HAP-1 (cell line): ENCODE data around the gene RS1.

Experiments
- DNase-seq, 2 experiments: peaks; one replicate each; pipeline ENCODE4 v3.0.0-alpha.2; 2016 to 2020; ENCODE audit warnings: low spot score in 2 of 2
- H3K27me3 ChIP-seq: fragments of 250-450 bp; sonication (Bioruptor Pico); 2 replicates; pipeline ENCODE4 v1.5.1; 2020; ENCODE audit warnings: low read depth, mild to moderate bottlenecking, moderate library complexity
- H3K36me3 ChIP-seq: fragments of 250-450 bp; sonication (Bioruptor Pico); replicated peaks from 2 replicates; pipeline ENCODE4 v1.5.1; 2020; ENCODE audit warnings: mild to moderate bottlenecking
- H3K4me1 ChIP-seq: fragments of 250-450 bp; sonication (Bioruptor Pico); 2 replicates; pipeline ENCODE4 v1.5.1; 2020; ENCODE audit warnings: mild to moderate bottlenecking
- H3K4me3 ChIP-seq: fragments of 250-450 bp; sonication (Bioruptor Pico); 2 replicates; pipeline ENCODE4 v1.5.1; 2020; ENCODE audit warnings: mild to moderate bottlenecking, moderate library complexity
- H3K9me3 ChIP-seq: fragments of 250-450 bp; sonication (Bioruptor Pico); 2 replicates; pipeline ENCODE4 v1.5.1; 2020; ENCODE audit warnings: mild to moderate bottlenecking, moderate library complexity
- in situ Hi-C: fragments of 300-500 bp; cut with MboI; formaldehyde crosslinking; loops from 3 replicates; pipeline ENCODE4 v1.14.3; 2020; ENCODE audit warnings: low sequenced_read_pairs, inconsistent platforms, mixed read lengths

Gene RS1

GRCh38 chrX:18682979-18683387, 11.1 kb upstream of the RS1 start:
- no peak overlapping the region for H3K4me3 ChIP-seq
- DNase-seq = no peak
- no peaks in the 10 kb centered on the region for H3K36me3 ChIP-seq
- no peaks in the 10 kb centered on the region for H3K27me3 ChIP-seq
- H3K9me3 ChIP-seq = no peaks in the 10 kb centered on the region
- in situ Hi-C loops = loop anchor here (25.0 kb wide), 1 partner anchor 654 kb away; the partner anchor contains the start of gene PDHA1
- H3K4me1 ChIP-seq = no peaks in the 10 kb centered on the region

GRCh38 chrX:18681996-18682395, 10.1 kb upstream of the RS1 start:
- H3K4me1 ChIP-seq = no peaks in the 10 kb centered on the region
- no peaks in the 10 kb centered on the region for H3K9me3 ChIP-seq
- H3K36me3 ChIP-seq = no peaks in the 10 kb centered on the region
- in situ Hi-C loops = loop anchor here (25.0 kb wide), 1 partner anchor 655 kb away; the partner anchor contains the start of gene PDHA1
- DNase-seq = no peak
- H3K27me3 ChIP-seq = no peaks in the 10 kb centered on the region
- no peak overlapping the region for H3K4me3 ChIP-seq

DNA sequence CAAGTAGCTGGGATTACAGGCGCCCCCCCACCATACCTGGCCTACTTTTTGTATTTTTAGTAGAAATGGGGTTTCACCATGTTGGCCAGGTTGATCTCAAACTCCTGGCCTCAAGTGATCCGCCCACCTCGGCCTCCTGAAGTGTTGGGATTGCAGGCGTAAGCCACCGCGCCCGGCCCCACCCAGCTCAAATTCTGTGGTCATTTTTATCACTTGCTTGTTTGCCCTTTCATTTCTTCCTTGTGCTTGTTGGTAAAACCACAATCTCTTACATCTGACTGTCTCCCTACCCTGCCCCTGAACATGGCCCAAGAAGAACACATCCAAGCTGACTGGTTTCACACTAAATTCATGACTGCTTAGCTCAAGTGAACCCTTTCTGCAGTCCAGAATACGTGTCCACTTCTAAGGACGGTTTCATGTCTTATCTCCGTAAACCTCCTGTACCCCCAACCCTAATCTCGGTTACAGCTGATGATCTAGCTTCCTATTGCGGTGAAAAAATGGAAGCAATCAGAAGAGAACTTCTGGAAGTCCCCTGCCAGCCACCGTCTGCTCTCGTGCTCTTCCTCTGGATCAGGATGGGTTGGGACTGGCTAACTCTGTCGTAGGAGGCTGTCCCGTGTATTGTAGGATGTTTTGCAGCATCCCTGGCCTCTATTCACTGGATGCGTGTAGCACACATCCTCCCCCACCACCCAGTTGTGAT, 5.4 kb upstream of the RS1 start:
- no peak for DNase-seq
- Histone ChIP-seq H3K27me3 (no peaks in the 10 kb centered on the region), H3K9me3 (no peaks in the 10 kb centered on the region), H3K4me1 (peaks cover 18% of the 10 kb centered on the region), H3K4me3 (no peak overlapping the region), H3K36me3 (no peaks in the 10 kb centered on the region)
- in situ Hi-C loops = loop anchor here (10.0 to 25.0 kb wide), 2 partner anchors 253 to 660 kb away; partner anchors contain the start of genes CDKL5 and PDHA1

DNA sequence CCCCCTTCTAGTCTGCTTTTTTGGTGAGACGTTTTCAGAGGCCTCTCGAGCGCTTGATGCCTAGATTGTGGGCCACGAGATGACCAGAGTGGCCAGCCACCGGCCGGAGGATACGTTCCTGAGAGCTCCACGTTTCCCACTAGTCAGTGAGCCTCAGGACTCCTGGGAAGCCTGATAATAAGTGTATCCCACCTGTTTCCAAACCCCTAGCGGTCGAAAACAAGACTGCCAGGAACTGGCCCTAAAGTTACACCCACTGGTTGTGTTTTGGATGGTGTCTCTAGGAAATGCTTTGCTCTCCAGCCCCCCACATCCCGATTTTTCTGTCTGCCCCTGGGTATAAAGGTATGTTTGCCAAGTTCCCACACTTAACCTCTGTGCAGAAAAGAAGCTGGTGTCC, 4.6 kb upstream of the RS1 start:
- in situ Hi-C loops = loop anchor here (10.0 to 25.0 kb wide), 2 partner anchors 252 to 661 kb away; partner anchors contain the start of genes CDKL5 and PDHA1
- Histone ChIP-seq H3K4me1 (peaks cover 18% of the 10 kb centered on the region), H3K9me3 (no peaks in the 10 kb centered on the region), H3K4me3 (no peak overlapping the region), H3K27me3 (no peaks in the 10 kb centered on the region), H3K36me3 (no peaks in the 10 kb centered on the region)
- DNase-seq = peak in 1 of 2 experiments; percentile 52

DNA sequence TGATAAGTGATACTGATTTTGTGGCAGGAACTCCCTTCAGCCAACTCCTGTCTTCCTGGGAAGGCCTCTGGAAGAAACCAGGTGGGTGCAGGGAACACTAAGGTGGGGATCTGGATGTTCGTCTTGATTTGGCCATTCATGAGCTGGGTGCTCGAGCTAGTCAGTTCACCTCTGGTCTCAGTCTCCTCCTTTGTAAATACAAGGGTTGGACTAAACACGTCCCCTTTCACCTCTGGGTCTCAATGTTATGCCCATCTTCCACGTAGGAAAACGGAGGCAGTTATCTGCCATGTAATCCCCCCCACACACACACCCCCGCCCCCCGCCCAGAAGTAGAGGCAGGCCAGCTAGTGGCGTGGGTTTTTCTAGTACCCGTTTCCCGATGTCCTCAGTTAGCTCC, 4.1 kb upstream of the RS1 start:
- H3K9me3 ChIP-seq = no peaks in the 10 kb centered on the region
- H3K4me1 ChIP-seq = peaks cover 18% of the 10 kb centered on the region
- in situ Hi-C loops = loop anchor here (10.0 to 25.0 kb wide), 2 partner anchors 251 to 661 kb away; partner anchors contain the start of genes CDKL5 and PDHA1
- no peak for DNase-seq
- peak overlapping the region; percentile 94; the same call in 1 of the 2 replicates for H3K4me3 ChIP-seq
- H3K27me3 ChIP-seq = no peaks in the 10 kb centered on the region
- H3K36me3 ChIP-seq = no peaks in the 10 kb centered on the region

- H3K36me3 ChIP-seq = no peaks in the 10 kb centered on the region
- peak overlapping the region; percentile 94 for H3K4me3 ChIP-seq
- H3K4me1 ChIP-seq = peaks cover 18% of the 10 kb centered on the region
- peak; percentile 72 to 88 for DNase-seq
- in situ Hi-C loops = loop anchor here (10.0 to 25.0 kb wide), 2 partner anchors 250 to 662 kb away; partner anchors contain the start of genes CDKL5 and PDHA1
- no peaks in the 10 kb centered on the region for H3K27me3 ChIP-seq
- no peaks in the 10 kb centered on the region for H3K9me3 ChIP-seq
Observed at GRCh38 chrX:18674788-18675735, 3.2 kb upstream of the RS1 start.

GRCh38 chrX:18674417-18674787, 2.5 kb upstream of the RS1 start:
- Histone ChIP-seq H3K9me3 (no peaks in the 10 kb centered on the region), H3K36me3 (no peaks in the 10 kb centered on the region), H3K27me3 (no peaks in the 10 kb centered on the region), H3K4me1 (peaks cover 18% of the 10 kb centered on the region), H3K4me3 (peak overlapping the region; percentile 94)
- in situ Hi-C loops = loop anchor here (10.0 kb wide), 1 partner anchor 250 kb away; the partner anchor contains the start of gene CDKL5
- peak in 1 of 2 experiments; percentile 68 for DNase-seq

DNA sequence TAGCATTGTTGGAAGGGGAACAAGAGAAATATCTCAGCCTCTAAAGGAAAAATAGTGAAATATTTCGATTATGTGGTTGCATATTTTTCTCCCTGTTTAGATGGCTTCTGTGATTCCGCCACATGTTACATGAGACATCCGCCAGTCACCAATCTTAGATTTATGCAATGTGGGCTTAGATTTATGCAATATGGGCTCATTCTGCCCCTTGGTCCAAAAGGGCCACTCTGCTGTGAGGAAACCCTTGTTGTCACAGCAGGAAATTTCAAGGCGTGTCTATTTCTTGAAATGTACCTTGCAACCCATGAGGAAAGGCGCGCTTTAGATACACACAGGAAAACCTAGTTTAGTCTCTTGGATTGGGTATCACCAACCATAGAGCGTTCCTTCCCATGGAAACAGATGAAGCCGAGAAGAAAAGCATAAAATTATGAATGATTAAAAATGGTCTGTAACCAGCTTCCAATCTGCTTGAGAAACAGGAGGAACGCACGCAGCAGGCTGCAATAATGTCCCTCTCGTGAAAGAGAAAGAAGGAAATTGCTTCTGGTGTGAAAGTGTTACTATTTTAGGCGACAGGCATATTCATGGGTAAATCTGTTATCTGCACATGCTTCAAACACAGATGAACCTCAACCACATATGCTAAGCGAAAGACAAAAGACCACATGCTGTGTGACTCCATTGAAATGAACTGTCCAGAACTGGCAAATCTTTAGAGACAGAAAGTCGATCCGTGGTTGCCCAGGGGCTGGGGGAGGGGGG, 3.7 kb downstream of the RS1 start:
- no peaks in the 10 kb centered on the region for H3K9me3 ChIP-seq
- peaks cover 6% of the 10 kb centered on the region for H3K4me1 ChIP-seq
- peak; percentile 11 to 30 for DNase-seq
- no peaks in the 10 kb centered on the region for H3K27me3 ChIP-seq
- no peak overlapping the region for H3K4me3 ChIP-seq
- H3K36me3 ChIP-seq = no peaks in the 10 kb centered on the region
- in situ Hi-C loops = no loop called here

- no peaks in the 10 kb centered on the region for H3K36me3 ChIP-seq
- peaks cover 6% of the 10 kb centered on the region for H3K4me1 ChIP-seq
- in situ Hi-C loops = no loop called here
- no peaks in the 10 kb centered on the region for H3K27me3 ChIP-seq
- no peak overlapping the region for H3K4me3 ChIP-seq
- no peak for DNase-seq
- H3K9me3 ChIP-seq = no peaks in the 10 kb centered on the region
Observed at GRCh38 chrX:18666614-18667013, 5.3 kb downstream of the RS1 start.

DNA sequence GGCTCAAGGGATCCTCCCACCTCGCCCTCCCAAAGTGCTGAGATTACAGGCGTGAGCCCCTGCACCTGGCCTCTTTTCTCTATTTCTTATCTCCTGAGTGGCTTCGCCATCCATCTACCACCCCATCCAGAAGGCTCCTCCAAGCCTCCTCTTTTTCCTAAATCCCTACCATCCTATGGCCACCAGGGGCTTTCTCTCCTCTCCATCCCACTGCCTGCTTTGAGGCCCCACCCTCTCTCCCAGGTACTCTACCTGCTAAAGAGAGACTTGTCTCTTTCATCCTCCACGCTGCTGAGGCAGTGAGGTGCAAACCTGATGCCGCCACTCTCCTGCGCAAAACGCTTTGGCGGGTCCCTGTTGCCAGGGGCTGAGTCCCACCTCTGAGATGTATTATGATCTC, 7.0 kb downstream of the RS1 start:
- H3K4me1 ChIP-seq = peaks cover 6% of the 10 kb centered on the region
- H3K9me3 ChIP-seq = no peaks in the 10 kb centered on the region
- no peaks in the 10 kb centered on the region for H3K27me3 ChIP-seq
- no peak for DNase-seq
- in situ Hi-C loops = no loop called here
- no peak overlapping the region for H3K4me3 ChIP-seq
- H3K36me3 ChIP-seq = no peaks in the 10 kb centered on the region

GRCh38 chrX:18661273-18661672, 10.6 kb downstream of the RS1 start:
- no peak for DNase-seq
- no peaks in the 10 kb centered on the region for H3K36me3 ChIP-seq
- in situ Hi-C loops = no loop called here
- no peaks in the 10 kb centered on the region for H3K27me3 ChIP-seq
- H3K4me3 ChIP-seq = no peak overlapping the region
- no peaks in the 10 kb centered on the region for H3K4me1 ChIP-seq
- H3K9me3 ChIP-seq = no peaks in the 10 kb centered on the region

DNA sequence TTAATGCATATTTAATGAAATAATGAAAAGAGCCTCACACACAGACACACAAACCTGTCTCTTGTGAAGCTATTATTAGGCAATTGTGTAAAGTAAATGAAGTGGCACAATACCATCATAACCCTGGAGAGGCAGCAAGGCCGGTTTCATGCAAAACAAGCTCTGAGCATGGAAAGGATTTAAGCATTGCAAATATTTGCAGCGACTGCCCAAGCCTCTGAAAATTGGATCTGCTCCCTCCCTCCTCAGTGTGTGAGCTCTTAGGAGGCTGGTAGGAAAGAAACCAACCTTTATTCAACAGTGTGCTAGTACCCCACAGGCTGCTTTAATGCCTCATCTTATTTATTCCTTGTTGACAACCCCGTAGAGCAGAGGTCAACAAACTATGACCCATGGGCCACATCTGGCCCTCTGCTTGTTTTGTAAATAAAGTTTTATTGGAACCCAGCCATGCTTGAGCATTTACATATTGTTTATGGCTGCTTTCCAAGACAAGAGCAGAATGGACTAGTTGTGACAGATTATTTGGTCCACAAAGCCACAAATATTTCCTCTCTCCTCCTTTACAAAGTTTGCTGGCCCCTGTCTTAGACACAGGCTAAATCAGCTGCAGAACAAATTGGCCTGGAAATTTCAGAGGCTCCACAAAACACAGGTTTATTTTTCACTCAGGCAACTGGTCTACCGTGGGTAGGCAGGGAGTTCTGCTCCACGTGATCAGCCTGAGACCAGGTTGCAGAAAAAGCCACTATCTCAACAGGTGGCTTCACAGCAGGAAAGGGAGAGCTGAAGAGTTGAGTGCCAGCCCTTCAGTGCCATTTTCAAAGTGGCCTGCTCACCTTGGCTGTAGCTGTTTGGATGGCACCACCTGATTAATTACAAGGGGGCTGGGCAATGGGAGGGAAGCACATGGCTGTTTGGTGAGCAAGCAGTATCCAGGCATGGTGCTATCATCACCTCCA, 16.8 kb downstream of the RS1 start:
- Histone ChIP-seq H3K9me3 (no peaks in the 10 kb centered on the region), H3K4me1 (peaks cover 16% of the 10 kb centered on the region), H3K27me3 (no peaks in the 10 kb centered on the region), H3K36me3 (no peaks in the 10 kb centered on the region), H3K4me3 (no peak overlapping the region)
- DNase-seq = peak; percentile 70 to 87
- in situ Hi-C loops = no loop called here
